Measurements from ENCODE around the gene CAPN9.

Gene CAPN9

GRCh38 chr1:230710543-230710904, 36.7 kb upstream of the CAPN9 start:
- no peak overlapping the region for H3K4me3 ChIP-seq (ENCODE audit: low read depth, low read length)
- TF ChIP-seq CTCF (IDR thresholded peaks at IDR 0.05; ENCODE audit: insufficient read depth, low read length, missing control alignments) = no peak
- DNase-seq (ENCODE audit: low read depth, low spot score) = no peak
- POLR2A ChIA-PET = interaction anchor here (0.6 kb wide), 1 partner anchor 657 kb away, joined by 3 read pairs; no protein-coding TSS in a partner anchor
- CTCF ChIA-PET = no interaction called here

GRCh38 chr1:230711245-230711644, 35.9 kb upstream of the CAPN9 start:
- H3K4me3 ChIP-seq (ENCODE audit: low read depth, low read length) = no peak overlapping the region
- POLR2A ChIA-PET = no interaction called here
- CTCF ChIA-PET = interaction anchor here (1.0 kb wide), 1 partner anchor 42 kb away, joined by 3 read pairs; no protein-coding TSS in a partner anchor
- TF ChIP-seq CTCF (IDR thresholded peaks at IDR 0.05; ENCODE audit: insufficient read depth, low read length, missing control alignments) = no peak
- no peak for DNase-seq (ENCODE audit: low read depth, low spot score)

- ChIA-PET POLR2A (no interaction called here), CTCF (interaction anchor here (2.1 kb wide), 1 partner anchor 60 kb away, joined by 4 read pairs; no protein-coding TSS in a partner anchor)
- no peak for DNase-seq (ENCODE audit: low read depth, low spot score)
- H3K4me3 ChIP-seq (ENCODE audit: low read depth, low read length) = no peak overlapping the region
- TF ChIP-seq CTCF (IDR thresholded peaks at IDR 0.05; ENCODE audit: insufficient read depth, low read length, missing control alignments) = no peak
Measured at GRCh38 chr1:230712470-230712942, 34.7 kb upstream of the CAPN9 start.

GRCh38 chr1:230713138-230713537, 34.0 kb upstream of the CAPN9 start:
- ChIA-PET POLR2A (no interaction called here), CTCF (interaction anchor here (1.3 to 2.1 kb wide), 4 partner anchors 32 to 71 kb away, joined by 3 to 4 read pairs (median 3); partner anchors contain the start of gene COG2)
- no peak for DNase-seq (ENCODE audit: low read depth, low spot score)
- no peak overlapping the region for H3K4me3 ChIP-seq (ENCODE audit: low read depth, low read length)
- no peak for TF ChIP-seq CTCF (IDR thresholded peaks at IDR 0.05; ENCODE audit: insufficient read depth, low read length, missing control alignments)

GRCh38 chr1:230713547-230713914, 33.7 kb upstream of the CAPN9 start:
- no peak for TF ChIP-seq CTCF (IDR thresholded peaks at IDR 0.05; ENCODE audit: insufficient read depth, low read length, missing control alignments)
- POLR2A ChIA-PET = no interaction called here
- H3K4me3 ChIP-seq (ENCODE audit: low read depth, low read length) = no peak overlapping the region
- DNase-seq (ENCODE audit: low read depth, low spot score) = no peak
- CTCF ChIA-PET = interaction anchor here (1.3 to 2.1 kb wide), 4 partner anchors 31 to 71 kb away, joined by 3 to 4 read pairs (median 3); partner anchors contain the start of gene COG2

- DNase-seq (ENCODE audit: low read depth, low spot score) = peak; percentile 69
- no peak for TF ChIP-seq CTCF (IDR thresholded peaks at IDR 0.05; ENCODE audit: insufficient read depth, low read length, missing control alignments)
- POLR2A ChIA-PET = no interaction called here
- no peak within 1 kb of the TSS for H3K4me3 ChIP-seq (ENCODE audit: low read depth, low read length)
- CTCF ChIA-PET = interaction anchor here (1.3 to 2.1 kb wide), 4 partner anchors 31 to 72 kb away, joined by 3 to 4 read pairs (median 3); partner anchors contain the start of gene COG2
Measured at GRCh38 chr1:230713915-230714764, 33.0 kb upstream of the CAPN9 start, which contains the start of gene AGT. TSS of gene AGT (minus strand) at chr1:230714122. CDS start at chr1:230710823, 3,299 bp downstream.

Data from AG04449 (cell line).